Duodenal mucosa (tissue), 2 donors: ENCODE results near the gene ANKHD1.

Experiments
- H3K27ac ChIP-seq: one replicate; pipeline ENCODE4 v1.7.0; 2013; ENCODE audit warnings: low read depth, low read length
- H3K27me3 ChIP-seq, 2 donors: one replicate each; pipeline ENCODE4 v1.7.0; 2013; ENCODE audit warnings: low read length in 2 of 2, control low read depth in 1 of 2; ENCODE audit not compliant: insufficient read depth in 2 of 2, control insufficient read depth in 1 of 2
- H3K36me3 ChIP-seq, 2 donors: one replicate each; pipeline ENCODE4 v1.7.0; 2013; ENCODE audit warnings: low read length in 2 of 2, control low read depth in 1 of 2; ENCODE audit not compliant: insufficient read depth in 2 of 2, control insufficient read depth in 1 of 2
- H3K4me1 ChIP-seq, 2 donors: one replicate each; pipeline ENCODE4 v1.7.0; 2013; ENCODE audit warnings: low read length in 2 of 2, control low read depth in 1 of 2; ENCODE audit not compliant: insufficient read depth in 2 of 2, control insufficient read depth in 1 of 2
- H3K4me3 ChIP-seq, 2 donors: one replicate each; pipeline ENCODE4 v1.7.0; 2013; ENCODE audit warnings: low read length in 2 of 2, low read depth in 1 of 2
- H3K9ac ChIP-seq, 2 donors: one replicate each; pipeline ENCODE4 v1.7.0; 2013; ENCODE audit warnings: low read length in 2 of 2, low read depth in 1 of 2
- H3K9me3 ChIP-seq, 2 donors: one replicate each; pipeline ENCODE4 v1.7.0; 2013; ENCODE audit warnings: low read length in 2 of 2, control low read depth in 1 of 2; ENCODE audit not compliant: control insufficient read depth in 1 of 2

ANKHD1 gene

GRCh38 chr5:140401362-140402257 is at the start of gene ANKHD1:
ANKHD1 (plus strand) TSS chr5:140401833; CDS start chr5:140401968, 135 bp downstream.
- H3K9me3 ChIP-seq, result no peaks in the 10 kb centered on the region
- peaks cover 16 to 29% of the 10 kb centered on the region in 2 donors for H3K4me1 ChIP-seq
- no peaks in the 10 kb centered on the region for H3K27me3 ChIP-seq
- peak within 1 kb of the TSS; percentile 92 for H3K27ac ChIP-seq
- H3K36me3 ChIP-seq, result no peaks in the 10 kb centered on the region
- peak within 1 kb of the TSS; percentile 87 to 93 for H3K9ac ChIP-seq
- peak within 1 kb of the TSS; percentile 86 to 98 for H3K4me3 ChIP-seq

- Histone ChIP-seq H3K36me3 (no peaks in the 10 kb centered on the region), H3K9me3 (no peaks in the 10 kb centered on the region), H3K27ac (no peak overlapping the region), H3K27me3 (no peaks in the 10 kb centered on the region), H3K9ac (no peak overlapping the region), H3K4me1 (peaks cover 14 to 17% of the 10 kb centered on the region in 2 donors), H3K4me3 (no peak overlapping the region)
These were observed 46.1 kb upstream of the ANKHD1 start for GRCh38 chr5:140355546-140355945.

- peak overlapping the region in 1 of 2 donors; percentile 29 for H3K4me3 ChIP-seq
- no peak overlapping the region for H3K27ac ChIP-seq
- no peaks in the 10 kb centered on the region for H3K36me3 ChIP-seq
- H3K9me3 ChIP-seq, result no peaks in the 10 kb centered on the region
- no peak overlapping the region for H3K9ac ChIP-seq
- H3K4me1 ChIP-seq, result peaks cover 13 to 14% of the 10 kb centered on the region in 2 donors
- H3K27me3 ChIP-seq, result no peaks in the 10 kb centered on the region
These were observed 44.5 kb upstream of the ANKHD1 start for GRCh38 chr5:140356853-140357725.

GRCh38 chr5:140357726-140358093 is 43.9 kb upstream of the ANKHD1 start:
- Histone ChIP-seq H3K4me1 (peaks cover 13 to 14% of the 10 kb centered on the region in 2 donors), H3K27me3 (no peaks in the 10 kb centered on the region), H3K36me3 (no peaks in the 10 kb centered on the region), H3K4me3 (peak overlapping the region in 1 of 2 donors; percentile 53), H3K27ac (no peak overlapping the region), H3K9ac (no peak overlapping the region), H3K9me3 (no peaks in the 10 kb centered on the region)

- H3K4me1 ChIP-seq, result peaks cover 14 to 19% of the 10 kb centered on the region in 2 donors
- H3K4me3 ChIP-seq, result no peak overlapping the region
- H3K27me3 ChIP-seq, result no peaks in the 10 kb centered on the region
- H3K9ac ChIP-seq, result no peak overlapping the region
- H3K27ac ChIP-seq, result no peak overlapping the region
- H3K36me3 ChIP-seq, result no peaks in the 10 kb centered on the region
- no peaks in the 10 kb centered on the region for H3K9me3 ChIP-seq
These were observed 42.8 kb upstream of the ANKHD1 start for GRCh38 chr5:140358738-140359310.

GRCh38 chr5:140360101-140360500 is 41.5 kb upstream of the ANKHD1 start, which contains the start of gene SLC4A9:
SLC4A9 (plus strand) TSS chr5:140360194; CDS start chr5:140360237, 43 bp downstream.
- H3K4me3 ChIP-seq, result no peak within 1 kb of the TSS
- no peaks in the 10 kb centered on the region for H3K36me3 ChIP-seq
- no peak within 1 kb of the TSS for H3K9ac ChIP-seq
- H3K27me3 ChIP-seq, result no peaks in the 10 kb centered on the region
- no peak within 1 kb of the TSS for H3K27ac ChIP-seq
- H3K4me1 ChIP-seq, result peaks cover 9 to 19% of the 10 kb centered on the region in 2 donors
- no peaks in the 10 kb centered on the region for H3K9me3 ChIP-seq

- no peaks in the 10 kb centered on the region for H3K9me3 ChIP-seq
- no peak overlapping the region for H3K4me3 ChIP-seq
- peaks cover 9 to 19% of the 10 kb centered on the region in 2 donors for H3K4me1 ChIP-seq
- H3K27me3 ChIP-seq, result no peaks in the 10 kb centered on the region
- no peak overlapping the region for H3K9ac ChIP-seq
- no peaks in the 10 kb centered on the region for H3K36me3 ChIP-seq
- H3K27ac ChIP-seq, result no peak overlapping the region
These were observed 40.8 kb upstream of the ANKHD1 start for GRCh38 chr5:140360681-140361479.

- no peaks in the 10 kb centered on the region for H3K9me3 ChIP-seq
- no peak overlapping the region for H3K27ac ChIP-seq
- H3K9ac ChIP-seq, result no peak overlapping the region
- H3K27me3 ChIP-seq, result no peaks in the 10 kb centered on the region
- peaks cover 9 to 19% of the 10 kb centered on the region in 2 donors for H3K4me1 ChIP-seq
- no peaks in the 10 kb centered on the region for H3K36me3 ChIP-seq
- H3K4me3 ChIP-seq, result no peak overlapping the region
These were observed 39.7 kb upstream of the ANKHD1 start for GRCh38 chr5:140361901-140362300.

- no peak overlapping the region for H3K27ac ChIP-seq
- H3K4me1 ChIP-seq, result peaks cover 6 to 19% of the 10 kb centered on the region in 2 donors
- H3K27me3 ChIP-seq, result no peaks in the 10 kb centered on the region
- H3K9me3 ChIP-seq, result no peaks in the 10 kb centered on the region
- H3K4me3 ChIP-seq, result no peak overlapping the region
- no peak overlapping the region for H3K9ac ChIP-seq
- no peaks in the 10 kb centered on the region for H3K36me3 ChIP-seq
These were observed 39.3 kb upstream of the ANKHD1 start for GRCh38 chr5:140362311-140362710.
